ENCODE measurements around the gene RPP30. TPM values are rescaled to one million over a fixed set of nuclear protein-coding genes. Genes with fewer than 3 reads are reported as not detected.

RPP30 gene
- total RNA-seq, 2 donors from 2014 or later = 32.8 to 33.3 TPM

- ATAC-seq = peak in 1 of 2 donors; percentile 2
- intact Hi-C loops (cut with DNase I) = loop anchor here in 1 of 2 donors (2.0 to 10.0 kb wide), 3 partner anchors 56 to 334 kb away; no protein-coding TSS in a partner anchor
- no peak for DNase-seq
Measured at GRCh38 chr10:90912854-90913479, 41.2 kb downstream of the RPP30 start.

DNA sequence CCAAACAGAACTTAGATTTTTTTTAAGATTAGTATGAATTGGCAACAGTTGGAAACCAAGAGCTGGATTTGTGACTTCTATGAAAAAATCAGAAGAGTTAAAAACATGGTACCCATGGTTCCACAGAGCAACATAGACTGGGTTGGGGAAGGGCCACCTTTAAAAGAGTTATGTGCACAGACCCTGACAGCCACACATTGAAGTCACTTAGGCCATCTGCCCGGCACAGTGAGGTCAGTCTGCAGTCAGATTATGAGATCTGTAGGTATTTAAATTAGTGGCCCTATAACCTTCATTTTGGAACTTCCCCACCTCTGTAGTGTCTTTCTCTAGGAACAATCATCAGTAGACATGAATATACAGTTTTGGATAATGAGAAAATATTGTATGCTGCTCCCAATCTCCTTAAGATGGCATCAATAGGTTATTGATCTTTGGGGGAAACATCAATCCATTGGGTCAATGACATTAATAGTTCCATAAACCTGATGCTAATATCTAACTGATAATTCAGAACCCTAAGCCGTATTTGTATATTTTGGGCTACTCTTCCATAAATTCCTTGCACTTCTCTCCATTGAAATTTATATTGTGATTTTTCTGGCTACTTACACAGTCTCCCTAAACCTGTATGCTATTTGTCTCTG lies 42.1 kb downstream of the RPP30 start:
- DNase-seq = no peak
- intact Hi-C loops (cut with DNase I) = loop anchor here in 1 of 2 donors (2.0 to 10.0 kb wide), 3 partner anchors 55 to 333 kb away; no protein-coding TSS in a partner anchor
- peak in 1 of 2 donors; percentile 7 for ATAC-seq

- intact Hi-C loops (cut with DNase I) = loop anchor here (5.0 to 10.0 kb wide), 3 partner anchors 52 to 332 kb away; no protein-coding TSS in a partner anchor
Measured at GRCh38 chr10:90914992-90915765, 43.4 kb downstream of the RPP30 start.

GRCh38 chr10:90915766-90916075 lies 43.9 kb downstream of the RPP30 start:
- DNase-seq = no peak
- peak in 1 of 2 donors; percentile 20 for ATAC-seq
- intact Hi-C loops (cut with DNase I) = loop anchor here (5.0 to 10.0 kb wide), 2 partner anchors 52 to 249 kb away; no protein-coding TSS in a partner anchor

More at GRCh38 chr10:90914992-90915765, 43.4 kb downstream of the RPP30 start:
- ATAC-seq (peak in 1 of 2 donors; percentile 0), DNase-seq (no peak)

DNA sequence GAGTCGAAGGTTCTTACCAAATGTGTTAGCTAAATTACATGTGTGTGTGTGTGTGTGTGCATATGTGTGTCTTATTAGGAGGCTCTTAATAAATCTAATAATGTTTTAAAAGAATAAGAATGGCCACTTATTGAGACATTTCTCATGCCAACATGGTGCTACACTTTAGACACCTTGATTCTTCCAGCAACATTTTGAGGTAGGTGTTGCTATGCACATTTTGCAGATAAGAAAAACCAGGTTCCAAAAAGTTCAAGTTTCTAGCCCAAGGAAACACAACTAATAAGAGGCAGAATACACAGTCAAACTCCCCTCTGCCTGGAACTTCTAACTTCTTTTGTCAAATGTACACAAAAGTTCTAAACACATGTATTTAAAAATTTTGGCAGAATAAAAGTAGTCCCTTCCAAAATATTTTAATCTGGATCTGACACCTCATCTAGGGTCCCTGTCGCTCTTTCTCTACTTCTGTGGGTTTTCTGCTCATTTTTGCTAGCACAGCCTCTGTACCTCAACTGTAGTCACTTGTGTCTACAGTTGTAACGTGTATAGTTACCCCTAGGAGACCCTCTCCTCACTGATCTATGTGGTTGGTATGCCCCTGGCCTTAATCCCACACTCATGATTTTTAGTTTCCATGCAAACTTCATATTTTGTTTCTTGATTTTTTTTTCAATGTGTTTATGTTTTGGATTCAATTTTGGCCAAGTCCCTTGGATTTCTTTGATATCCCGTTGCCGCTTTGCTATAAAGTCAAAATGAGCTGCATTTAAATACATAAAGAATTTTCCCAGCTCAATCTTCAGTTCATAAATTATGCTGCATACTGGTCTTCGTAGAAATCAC lies 44.8 kb downstream of the RPP30 start:
- DNase-seq = no peak
- ATAC-seq = no peak
- intact Hi-C loops (cut with DNase I) = loop anchor here (5.0 to 10.0 kb wide), 2 partner anchors 51 to 248 kb away; no protein-coding TSS in a partner anchor

DNA sequence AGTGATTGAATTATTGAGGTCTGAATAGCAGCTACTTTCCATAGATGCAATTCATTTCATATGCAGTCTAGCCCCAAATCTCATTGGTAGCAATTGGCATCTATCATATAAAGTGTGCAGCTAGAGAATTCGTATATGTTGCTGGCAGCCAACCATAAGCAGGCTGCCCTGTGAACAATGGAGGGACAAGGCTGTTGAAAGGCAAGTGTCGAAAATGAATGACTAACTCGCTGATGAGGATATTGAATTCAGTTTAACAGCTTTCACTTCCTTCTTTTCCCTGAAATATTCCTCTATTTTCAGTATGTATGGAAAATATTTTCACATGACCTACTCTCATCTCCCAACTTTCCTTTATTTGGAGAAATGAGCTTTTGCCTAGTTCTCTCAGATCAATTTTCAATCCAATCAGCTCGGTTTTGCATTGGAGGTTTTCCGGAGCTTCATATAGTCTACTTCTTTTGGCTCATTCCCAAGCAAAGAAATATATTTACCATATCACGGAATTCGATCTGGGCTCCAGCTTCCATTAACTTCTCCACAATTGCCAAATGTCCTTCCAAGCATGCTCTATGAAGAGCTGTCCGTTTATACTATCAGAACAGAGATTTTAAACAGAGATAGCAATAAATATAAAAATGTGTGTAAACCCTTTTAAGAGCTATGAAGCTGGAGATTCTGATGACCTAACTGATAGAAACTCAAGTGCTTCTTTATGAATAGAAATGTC lies 45.6 kb downstream of the RPP30 start:
- no peak for ATAC-seq
- intact Hi-C loops (cut with DNase I) = loop anchor here (5.0 to 10.0 kb wide), 2 partner anchors 50 to 247 kb away; no protein-coding TSS in a partner anchor
- no peak for DNase-seq

DNA sequence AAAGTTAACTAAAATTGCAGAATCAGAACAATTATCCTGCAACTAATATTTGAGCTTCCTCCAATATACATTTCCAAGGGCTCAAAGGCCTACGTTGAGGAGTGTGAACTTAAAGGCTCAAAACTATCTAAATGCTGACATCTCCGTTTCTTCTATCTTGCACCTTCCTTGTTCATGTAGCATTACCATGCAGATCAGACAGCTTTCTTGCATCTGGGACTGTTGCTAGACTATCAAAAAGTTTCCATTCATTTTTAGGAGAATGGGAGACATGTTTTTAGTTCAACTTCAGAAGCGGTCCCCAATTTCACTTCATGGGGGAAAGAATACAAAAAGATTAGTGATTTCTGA lies 46.2 kb downstream of the RPP30 start:
- DNase-seq (no peak), ATAC-seq (no peak)
- intact Hi-C loops (cut with DNase I) = loop anchor here (5.0 to 10.0 kb wide), 2 partner anchors 49 to 247 kb away; no protein-coding TSS in a partner anchor

- ATAC-seq = no peak
- DNase-seq = no peak
- intact Hi-C loops (cut with DNase I) = loop anchor here (2.0 to 10.0 kb wide), 3 partner anchors 47 to 245 kb away; no protein-coding TSS in a partner anchor
Measured at GRCh38 chr10:90919683-90920574, 48.2 kb downstream of the RPP30 start.

DNA sequence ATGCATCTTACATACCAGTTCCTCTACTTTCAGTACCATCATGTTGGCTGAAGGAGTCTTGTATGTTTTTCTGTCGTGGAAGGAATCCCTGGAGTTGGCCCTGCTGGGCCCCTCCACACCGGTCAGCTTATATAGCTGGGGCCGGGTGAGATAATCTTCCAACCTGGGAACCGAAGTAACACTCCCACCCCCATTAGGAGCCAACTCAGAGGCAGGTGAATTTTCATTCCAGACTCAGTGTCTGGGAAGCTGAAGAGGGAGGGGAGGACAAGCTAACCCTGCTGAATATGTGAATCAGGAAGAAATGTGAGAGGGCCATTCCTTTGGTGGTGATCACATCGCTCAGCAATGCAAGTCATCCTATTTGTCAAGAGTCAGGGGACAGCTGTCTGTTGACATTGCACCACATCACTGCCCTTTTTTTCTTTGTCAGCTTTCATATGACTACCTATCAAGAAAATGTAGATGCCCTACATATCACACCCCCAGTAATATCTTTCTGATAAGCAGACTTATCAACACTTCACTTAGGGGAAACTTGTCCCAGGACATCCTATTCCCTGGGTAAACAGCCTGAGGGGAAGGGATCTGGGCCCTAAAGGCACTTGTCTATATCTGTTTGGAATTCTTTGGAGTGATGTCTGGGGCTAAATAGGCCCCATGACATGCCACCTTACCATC lies 49.4 kb downstream of the RPP30 start, which contains the start of gene ANKRD1:
Gene ANKRD1 (minus strand): TSS at position 102 of the 681 bp plus-strand sequence. CDS start 60 bp downstream, at position 42.
- peak; percentile 48 for DNase-seq
- peak; percentile 86 to 90 for ATAC-seq
- intact Hi-C loops (cut with DNase I) = loop anchor here in 1 of 2 donors (2.0 kb wide), 1 partner anchor 48 kb away; no protein-coding TSS in a partner anchor

DNA sequence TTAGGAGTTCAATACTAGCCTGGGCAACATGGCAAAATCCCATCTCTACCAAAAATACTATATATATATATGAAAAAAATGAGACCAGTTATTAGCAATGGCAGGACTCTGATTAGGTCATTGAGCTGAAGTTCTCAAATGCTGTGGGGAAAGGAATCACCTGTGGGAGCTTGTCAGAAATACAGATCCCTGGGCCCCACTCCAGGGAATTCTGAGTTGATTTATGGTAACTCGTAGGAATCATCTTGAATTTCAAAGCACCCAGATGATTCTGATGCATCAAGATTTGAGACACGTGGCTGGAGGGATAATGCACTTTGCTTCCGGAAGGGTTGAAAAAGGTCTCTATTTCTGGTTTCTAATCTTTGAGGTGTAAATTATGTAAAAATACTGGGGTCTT lies 50.1 kb downstream of the RPP30 start:
- intact Hi-C loops (cut with DNase I) = loop anchor here in 1 of 2 donors (2.0 kb wide), 1 partner anchor 47 kb away; no protein-coding TSS in a partner anchor
- DNase-seq = no peak
- ATAC-seq = no peak

DNA sequence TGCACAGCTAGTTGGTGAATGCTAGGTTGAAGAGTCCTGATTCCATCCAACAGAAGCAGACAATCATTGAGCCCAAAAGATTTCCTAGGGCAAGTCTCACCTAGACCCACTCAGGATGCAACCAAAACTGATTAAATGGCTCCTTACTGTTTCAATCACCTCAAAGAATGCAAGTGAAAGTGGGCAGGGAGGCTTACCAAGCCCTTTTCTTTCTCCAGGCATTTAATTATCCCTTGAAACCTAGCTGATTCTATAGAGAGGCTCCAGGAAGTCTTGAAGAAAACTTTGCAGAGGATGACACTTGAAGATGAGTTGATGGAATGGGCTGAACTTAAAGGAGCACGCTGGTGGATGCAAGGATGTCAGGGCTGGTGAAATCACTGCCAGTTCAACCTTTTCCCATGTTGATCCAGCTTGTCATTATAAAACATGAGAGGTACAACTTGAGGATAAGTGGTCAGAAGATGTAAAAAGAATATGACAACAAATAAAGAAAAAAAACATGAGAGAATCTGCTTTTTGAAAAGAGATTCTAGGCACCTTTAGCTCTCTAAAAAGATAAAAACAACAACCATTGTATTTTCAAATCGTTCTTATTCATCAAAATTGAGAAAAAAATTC lies 51.4 kb downstream of the RPP30 start:
- ATAC-seq = no peak
- intact Hi-C loops (cut with DNase I) = no loop called here
- no peak for DNase-seq

- no peak for ATAC-seq
- intact Hi-C loops (cut with DNase I) = no loop called here
- DNase-seq = no peak
Measured at GRCh38 chr10:90924552-90924951, 52.8 kb downstream of the RPP30 start.

- ATAC-seq = no peak
- intact Hi-C loops (cut with DNase I) = no loop called here
- DNase-seq = no peak
Measured at GRCh38 chr10:90925079-90926029, 53.6 kb downstream of the RPP30 start.

DNA sequence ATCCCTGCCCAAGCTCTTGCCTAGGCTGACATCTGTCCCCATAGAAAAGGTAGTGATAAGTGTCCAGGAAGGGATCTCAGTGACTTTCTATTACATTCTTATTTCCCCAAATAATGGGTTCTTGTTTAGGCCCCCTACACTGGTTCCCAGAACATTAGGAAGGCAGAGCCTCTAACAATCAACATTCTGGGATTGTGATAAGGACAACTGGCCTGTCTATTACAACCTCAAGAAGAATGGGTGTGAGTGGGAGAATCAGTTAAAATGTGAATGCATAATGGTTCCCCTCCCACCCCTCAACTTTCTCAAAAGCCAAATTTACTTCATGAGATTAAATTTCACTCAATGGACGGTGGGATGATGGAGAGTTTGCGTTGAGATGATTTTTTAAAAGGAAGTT lies 55.5 kb downstream of the RPP30 start:
- ATAC-seq (no peak), DNase-seq (no peak)
- intact Hi-C loops (cut with DNase I) = no loop called here

- intact Hi-C loops (cut with DNase I) = no loop called here
- no peak for ATAC-seq
- no peak for DNase-seq
Measured at GRCh38 chr10:90929179-90929578, 57.4 kb downstream of the RPP30 start.

Data from left cardiac atrium (tissue), 4 donors.